Breast epithelium (tissue), 4 donors: Measurements from ENCODE around the gene BIRC2. TPM values are rescaled to one million over a fixed set of nuclear protein-coding genes. Genes with fewer than 3 reads are reported as not detected.
A peak's percentile ranks its signal among the peaks of the same experiment; 100 is the strongest.

ENCODE experiments used
- DNase-seq, 2 donors: peaks; one replicate each; pipeline ENCODE4 v3.0.0-alpha.2; 2019; ENCODE audit warnings: low spot score in 2 of 2
- H3K27ac ChIP-seq, 2 donors: fragments of 200-600 bp; sonication (generic) in 1 of 2; one replicate each; pipeline ENCODE4 v1.5.1; 2016 to 2019; ENCODE audit warnings: mild to moderate bottlenecking in 1 of 2
- H3K27me3 ChIP-seq, 2 donors: fragments of 200-600 bp; sonication (generic) in 1 of 2; one replicate each; pipeline versions ENCODE4 v1.5.1 to v1.6.0; 2017 to 2019; ENCODE audit warnings: control low read depth in 1 of 2, mild to moderate bottlenecking in 1 of 2
- H3K36me3 ChIP-seq: fragments of 200-600 bp; one replicate; pipeline ENCODE4 v1.5.1; 2019
- H3K4me1 ChIP-seq, 2 donors: fragments of 200-600 bp; sonication (generic); one replicate each; pipeline ENCODE4 v1.5.1; 2016 to 2019; ENCODE audit warnings: control low read depth in 1 of 2
- H3K4me3 ChIP-seq, 3 donors: fragments of 200-600 bp; sonication (generic); 1 replicate in 2 of 3; 2 replicates in 1 of 3; pipeline ENCODE4 v1.5.1; 2016 to 2019; ENCODE audit warnings: mild to moderate bottlenecking in 3 of 3, moderate library complexity in 2 of 3
- H3K9me3 ChIP-seq, 2 donors: fragments of 200-600 bp; sonication (generic) in 1 of 2; one replicate each; pipeline ENCODE4 v1.5.1; 2016 to 2019; ENCODE audit warnings: control low read depth in 1 of 2
- CTCF ChIP-seq, 3 donors: fragments of 450-650 bp; IDR thresholded peaks; one replicate each; pipeline ENCODE4 v1.5.1; 2016 to 2017; ENCODE audit warnings: antibody characterized with exemption in 3 of 3, mild to moderate bottlenecking in 3 of 3, moderate library complexity in 3 of 3
- POLR2A ChIP-seq: fragments of 450-650 bp; IDR thresholded peaks from one replicate; pipeline ENCODE4 v1.6.1; 2016; ENCODE audit warnings: antibody characterized with exemption, mild to moderate bottlenecking, moderate library complexity
- POLR2AphosphoS5 ChIP-seq, 3 donors: sonication (generic); formaldehyde crosslinking; IDR thresholded peaks; one replicate each; pipeline ENCODE4 v1.6.1; 2017; ENCODE audit warnings: antibody characterized with exemption in 3 of 3
- intact Hi-C: fragments of 100-400 bp; cut with DNase I; formaldehyde crosslinking; loops from one replicate; pipeline ENCODE4 v1.15.1; 2023; ENCODE audit warnings: low total_unique reads
- total RNA-seq, 3 donors: library from RNA; depleted of rRNA; stranded (reverse); fragments of >200 nt; gene quantifications; one replicate each; pipeline ENCODE4 v1.1.0, GENCODE V29; 2016

Gene BIRC2
- total RNA-seq, 3 donors from 2014 or later: 45.6 to 95.7 (median 48.5) TPM

GRCh38 chr11:102313238-102313940 is 33.6 kb upstream of the BIRC2 start:
- H3K4me3 ChIP-seq: peak overlapping the region; percentile 4 to 52 (median 35)
- intact Hi-C loops: no loop called here
- peak overlapping the region; percentile 75 to 83 for H3K27ac ChIP-seq

GRCh38 chr11:102314784-102315183 is 32.2 kb upstream of the BIRC2 start:
- no peaks in the 10 kb centered on the region for H3K36me3 ChIP-seq
- TF ChIP-seq POLR2AphosphoS5 (IDR thresholded peaks at IDR 0.05): no peak
- TF ChIP-seq CTCF (IDR thresholded peaks at IDR 0.05): no peak
- TF ChIP-seq POLR2A: no peak
- DNase-seq: no peak
- intact Hi-C loops: no loop called here
- H3K27me3 ChIP-seq: no peaks in the 10 kb centered on the region
- no peak overlapping the region for H3K4me3 ChIP-seq
- no peaks in the 10 kb centered on the region for H3K4me1 ChIP-seq
- peak overlapping the region; percentile 56 to 83 for H3K27ac ChIP-seq
- no peaks in the 10 kb centered on the region for H3K9me3 ChIP-seq

More at GRCh38 chr11:102313238-102313940, 33.6 kb upstream of the BIRC2 start:
- DNase-seq: no peak
- Histone ChIP-seq H3K27me3 (no peaks in the 10 kb centered on the region), H3K36me3 (no peaks in the 10 kb centered on the region), H3K9me3 (no peaks in the 10 kb centered on the region), H3K4me1 (no peaks in the 10 kb centered on the region)
- TF ChIP-seq POLR2AphosphoS5 (IDR thresholded peaks at IDR 0.05) (no peak), POLR2A (no peak), CTCF (IDR thresholded peaks at IDR 0.05) (no peak)

GRCh38 chr11:102316346-102316904 is 30.6 kb upstream of the BIRC2 start:
- Histone ChIP-seq H3K4me3 (peak overlapping the region in 1 of 3 donors; percentile 57), H3K27ac (peak overlapping the region; percentile 39 to 88), H3K36me3 (no peaks in the 10 kb centered on the region), H3K27me3 (no peaks in the 10 kb centered on the region), H3K9me3 (no peaks in the 10 kb centered on the region), H3K4me1 (no peaks in the 10 kb centered on the region)
- DNase-seq: no peak
- intact Hi-C loops: no loop called here
- TF ChIP-seq POLR2AphosphoS5 (IDR thresholded peaks at IDR 0.05) (no peak), CTCF (IDR thresholded peaks at IDR 0.05) (no peak), POLR2A (no peak)

GRCh38 chr11:102317099-102317767 is 29.8 kb upstream of the BIRC2 start, which contains the start of gene BIRC3:
BIRC3 (plus strand) TSS chr11:102317484; CDS start chr11:102324510, 7,026 bp downstream.
- Histone ChIP-seq H3K36me3 (no peaks in the 10 kb centered on the region), H3K9me3 (no peaks in the 10 kb centered on the region), H3K27ac (peak within 1 kb of the TSS; percentile 83 to 88), H3K4me3 (peak within 1 kb of the TSS; percentile 57 to 72 (median 67)), H3K27me3 (no peaks in the 10 kb centered on the region), H3K4me1 (no peaks in the 10 kb centered on the region)
- intact Hi-C loops: no loop called here
- DNase-seq: peak; percentile 71 to 87
- TF ChIP-seq CTCF (IDR thresholded peaks at IDR 0.05) (peak; percentile 19 to 61 (median 37)), POLR2A (no peak), POLR2AphosphoS5 (IDR thresholded peaks at IDR 0.05) (peak; percentile 62 to 67 (median 66))

DNA sequence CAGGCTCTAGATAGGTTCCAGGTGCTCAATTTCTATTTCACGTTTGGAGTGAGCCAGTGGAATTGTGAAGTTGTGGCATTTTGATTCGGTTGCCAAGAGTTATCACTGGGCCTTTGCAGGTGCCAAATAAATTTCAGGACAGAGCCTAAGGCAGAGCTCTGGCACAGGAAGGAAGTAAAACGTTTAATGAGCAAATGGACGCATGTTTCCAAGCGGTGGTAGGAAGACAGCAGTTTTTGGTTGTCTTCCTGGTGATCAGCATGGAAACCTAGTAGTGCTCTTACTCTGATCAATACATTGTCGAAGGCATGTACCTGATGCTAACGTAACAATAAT is 29.3 kb upstream of the BIRC2 start:
- Histone ChIP-seq H3K27me3 (no peaks in the 10 kb centered on the region), H3K36me3 (no peaks in the 10 kb centered on the region), H3K9me3 (no peaks in the 10 kb centered on the region), H3K4me3 (peak overlapping the region; percentile 57 to 72 (median 67)), H3K4me1 (no peaks in the 10 kb centered on the region), H3K27ac (peak overlapping the region; percentile 83 to 88)
- DNase-seq: no peak
- intact Hi-C loops: no loop called here
- TF ChIP-seq POLR2AphosphoS5 (IDR thresholded peaks at IDR 0.05): no peak
- TF ChIP-seq POLR2A: no peak
- no peak for TF ChIP-seq CTCF (IDR thresholded peaks at IDR 0.05)
